Immature natural killer cell (primary cell): ENCODE results near the gene ENDOD1. TPM values are rescaled to one million over a fixed set of nuclear protein-coding genes. Genes with fewer than 3 reads are reported as not detected.
"Not testable (repeated sequence)": the region's sequence is repeated elsewhere in the genome, so short reads cannot be mapped to it uniquely, and the experiment has no call there.

Source experiments
- DNase-seq, 3 donors: peaks; one replicate each; pipeline ENCODE4 v3.0.0; 2022; ENCODE audit warnings: mixed read lengths in 1 of 3
- H3K27ac Mint-ChIP-seq, 6 donors: one replicate each; pipeline ENCODE4 v1.8.0; 2020; ENCODE audit warnings: mixed read lengths in 6 of 6, mild to moderate bottlenecking in 5 of 6, inconsistent platforms in 4 of 6, moderate library complexity in 3 of 6
- H3K27me3 Mint-ChIP-seq, 3 donors: one replicate each; pipeline ENCODE4 v1.8.0; 2020 to 2021; ENCODE audit warnings: low read depth in 3 of 3, mild to moderate bottlenecking in 3 of 3, mixed read lengths in 3 of 3, moderate library complexity in 3 of 3, inconsistent platforms in 1 of 3
- H3K36me3 Mint-ChIP-seq, 3 donors: one replicate each; pipeline ENCODE4 v1.8.0; 2020; ENCODE audit warnings: mixed read lengths in 3 of 3, inconsistent platforms in 2 of 3, mild to moderate bottlenecking in 2 of 3
- H3K4me1 Mint-ChIP-seq, 2 donors: one replicate each; pipeline ENCODE4 v1.8.0; 2020; ENCODE audit warnings: inconsistent platforms in 2 of 2, mild to moderate bottlenecking in 2 of 2, mixed read lengths in 2 of 2, moderate library complexity in 1 of 2
- H3K4me3 Mint-ChIP-seq, 5 donors: one replicate each; pipeline ENCODE4 v1.8.0; 2020; ENCODE audit warnings: mild to moderate bottlenecking in 5 of 5, mixed read lengths in 5 of 5, inconsistent platforms in 3 of 5, moderate library complexity in 3 of 5
- H3K9me3 Mint-ChIP-seq, 6 donors: one replicate each; pipeline ENCODE4 v1.8.0; 2020; ENCODE audit warnings: mild to moderate bottlenecking in 6 of 6, mixed read lengths in 6 of 6, inconsistent platforms in 4 of 6, moderate library complexity in 3 of 6
- polyA plus RNA-seq, 3 donors: library from polyadenylated mRNA; unstranded; fragments of 300-500 nt; fragmentation: Illumina TruSeq; gene quantifications; one replicate each; pipeline ENCODE4 v1.2.3, GENCODE V29; 2021

ENDOD1 gene
- polyA plus RNA-seq, 3 donors from 2014 or later = 12.6 to 17.2 (median 15.1) TPM

DNA sequence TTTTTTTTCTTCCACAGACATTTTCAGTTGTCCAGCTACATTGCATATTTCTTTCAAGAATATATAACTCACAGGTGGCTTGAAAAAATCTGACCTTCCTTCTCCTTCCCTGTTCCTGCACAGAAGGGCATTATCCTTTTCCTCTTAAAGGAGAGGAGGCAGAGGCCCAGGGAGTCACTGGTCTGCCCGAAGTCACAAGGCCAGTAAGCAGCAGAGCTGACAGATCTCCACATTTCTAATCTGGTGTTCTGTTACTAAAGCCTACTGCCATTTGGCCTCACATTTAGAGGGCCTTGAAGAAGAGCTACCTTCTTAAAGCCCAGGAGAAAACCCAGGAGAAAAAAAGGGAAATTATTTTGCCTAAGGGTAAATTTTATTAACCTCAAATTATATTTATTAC is 12.3 kb downstream of the ENDOD1 start:
- peaks cover 0 to 2% (median 0%) of the 10 kb centered on the region in 3 donors for H3K27me3 Mint-ChIP-seq
- peak overlapping the region in 1 of 6 donors; percentile 46 for H3K27ac Mint-ChIP-seq
- peaks cover 0 to 6% (median 3%) of the 10 kb centered on the region in 3 donors for H3K36me3 Mint-ChIP-seq
- peaks cover 10 to 11% of the 10 kb centered on the region in 2 donors for H3K4me1 Mint-ChIP-seq
- no peaks in the 10 kb centered on the region for H3K9me3 Mint-ChIP-seq
- DNase-seq = no peak
- H3K4me3 Mint-ChIP-seq = no peak overlapping the region

DNA sequence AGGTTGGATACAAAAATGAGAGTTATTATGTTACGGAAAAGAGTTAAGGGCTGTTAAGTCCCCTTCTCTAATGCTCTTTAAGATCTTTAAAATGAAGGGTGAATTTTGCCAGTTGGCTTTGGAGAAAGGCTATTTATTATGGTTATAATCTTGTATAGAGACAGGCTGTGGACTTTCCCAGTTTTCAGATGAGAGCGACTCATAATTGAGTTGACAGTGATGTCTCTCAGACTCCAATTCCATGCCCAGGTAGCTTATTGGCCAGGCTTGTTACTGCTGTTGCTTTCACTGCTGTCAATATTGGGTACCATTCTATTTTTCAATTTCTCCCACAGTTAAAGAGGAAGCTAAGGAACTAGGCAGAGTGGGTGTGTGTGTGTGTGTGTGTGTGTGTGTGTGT is 13.1 kb downstream of the ENDOD1 start:
- H3K4me3 Mint-ChIP-seq = no peak overlapping the region
- peaks cover 6 to 11% of the 10 kb centered on the region in 2 donors for H3K4me1 Mint-ChIP-seq
- no peak for DNase-seq
- H3K9me3 Mint-ChIP-seq = no peaks in the 10 kb centered on the region
- peaks cover 0 to 2% (median 0%) of the 10 kb centered on the region in 3 donors for H3K27me3 Mint-ChIP-seq
- H3K27ac Mint-ChIP-seq = no peak overlapping the region
- H3K36me3 Mint-ChIP-seq = peaks cover 0 to 6% (median 3%) of the 10 kb centered on the region in 3 donors

DNA sequence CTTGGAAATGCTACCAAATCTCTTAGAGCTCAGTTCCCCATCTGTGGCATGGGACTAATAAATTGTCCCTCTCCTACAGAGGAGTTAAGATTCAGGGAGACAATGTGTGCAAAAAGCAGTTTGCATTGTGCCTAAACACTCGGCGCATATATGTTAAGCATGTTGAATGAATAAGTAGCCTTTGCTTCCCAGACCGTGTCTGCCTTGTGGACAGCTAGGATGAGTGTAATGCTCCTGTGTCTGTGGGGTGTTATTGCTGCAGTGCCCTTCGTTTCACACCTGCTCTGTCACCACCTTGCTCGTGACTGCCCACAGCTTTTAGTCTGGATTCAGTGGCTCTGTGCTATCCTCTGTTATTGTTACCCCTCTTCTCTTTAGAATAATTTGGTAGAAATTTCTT is 14.1 kb downstream of the ENDOD1 start:
- Mint-ChIP-seq H3K9me3 (no peaks in the 10 kb centered on the region), H3K27ac (no peak overlapping the region), H3K4me1 (peaks cover 5 to 11% of the 10 kb centered on the region in 2 donors), H3K36me3 (peaks cover 0 to 9% (median 8%) of the 10 kb centered on the region in 3 donors), H3K27me3 (peaks cover 0 to 2% (median 0%) of the 10 kb centered on the region in 3 donors), H3K4me3 (no peak overlapping the region)
- no peak for DNase-seq

DNA sequence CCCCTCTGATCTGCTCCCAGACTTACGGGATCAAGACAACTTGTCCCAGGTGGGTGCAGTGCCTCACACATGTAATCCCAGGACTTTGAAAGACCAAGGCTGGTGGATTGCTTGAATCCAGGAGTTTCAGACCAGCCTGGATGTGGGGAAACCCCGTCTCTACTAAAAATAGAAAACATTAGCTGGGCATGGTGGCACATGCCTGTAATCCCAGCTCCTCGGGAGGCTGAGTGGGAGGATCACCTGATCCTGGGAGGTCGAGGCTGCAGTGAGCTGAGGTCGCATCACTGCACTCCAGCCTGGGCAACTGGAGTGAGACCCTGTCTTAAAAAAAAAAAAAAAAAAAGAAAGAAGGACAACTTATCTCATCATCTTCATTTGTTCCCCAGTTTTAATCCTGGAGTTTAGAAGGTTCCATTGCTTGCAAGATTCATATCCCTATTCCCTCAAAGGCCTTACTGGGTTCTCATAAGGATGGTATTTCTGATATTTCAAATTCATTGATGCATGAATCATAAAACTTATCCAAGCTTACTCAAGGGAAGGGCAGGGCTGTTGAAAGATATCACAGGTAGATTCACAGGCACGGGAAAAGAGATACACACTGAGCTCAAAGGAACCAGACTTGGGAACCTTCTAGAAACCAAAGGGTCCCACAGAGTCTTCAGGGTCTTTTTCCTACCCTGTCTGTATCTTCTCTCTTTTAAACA is 14.6 kb downstream of the ENDOD1 start:
- H3K27me3 Mint-ChIP-seq = peaks cover 0 to 2% (median 0%) of the 10 kb centered on the region in 3 donors
- peaks cover 5 to 11% of the 10 kb centered on the region in 2 donors for H3K4me1 Mint-ChIP-seq
- H3K4me3 Mint-ChIP-seq = no peak overlapping the region
- H3K9me3 Mint-ChIP-seq = no peaks in the 10 kb centered on the region
- no peak overlapping the region for H3K27ac Mint-ChIP-seq
- DNase-seq = no peak
- peaks cover 0 to 15% (median 11%) of the 10 kb centered on the region in 3 donors for H3K36me3 Mint-ChIP-seq

DNA sequence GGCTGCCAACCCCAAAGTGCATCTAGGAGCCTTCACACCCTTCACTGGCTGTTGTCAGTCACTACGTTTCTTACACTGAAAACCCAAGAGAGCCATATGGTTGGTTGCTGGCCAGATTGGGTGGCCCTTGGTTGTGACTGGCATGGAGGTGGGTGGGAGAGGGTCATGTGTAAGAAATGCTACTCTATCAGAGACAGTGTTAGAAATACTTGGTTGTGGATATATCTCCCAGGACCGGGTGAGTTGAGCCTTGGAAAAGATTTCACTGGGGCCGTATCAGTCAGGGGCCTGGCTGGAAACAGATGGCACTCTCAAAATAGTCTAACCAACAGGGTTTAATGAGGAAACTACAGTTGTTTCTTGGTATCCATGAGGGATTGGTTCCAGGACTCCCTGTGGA is 15.2 kb downstream of the ENDOD1 start:
- Mint-ChIP-seq H3K27ac (no peak overlapping the region), H3K4me1 (peaks cover 5 to 11% of the 10 kb centered on the region in 2 donors), H3K27me3 (peaks cover 0 to 2% (median 0%) of the 10 kb centered on the region in 3 donors), H3K9me3 (no peaks in the 10 kb centered on the region), H3K36me3 (peaks cover 5 to 15% (median 11%) of the 10 kb centered on the region in 3 donors), H3K4me3 (no peak overlapping the region)
- no peak for DNase-seq

DNA sequence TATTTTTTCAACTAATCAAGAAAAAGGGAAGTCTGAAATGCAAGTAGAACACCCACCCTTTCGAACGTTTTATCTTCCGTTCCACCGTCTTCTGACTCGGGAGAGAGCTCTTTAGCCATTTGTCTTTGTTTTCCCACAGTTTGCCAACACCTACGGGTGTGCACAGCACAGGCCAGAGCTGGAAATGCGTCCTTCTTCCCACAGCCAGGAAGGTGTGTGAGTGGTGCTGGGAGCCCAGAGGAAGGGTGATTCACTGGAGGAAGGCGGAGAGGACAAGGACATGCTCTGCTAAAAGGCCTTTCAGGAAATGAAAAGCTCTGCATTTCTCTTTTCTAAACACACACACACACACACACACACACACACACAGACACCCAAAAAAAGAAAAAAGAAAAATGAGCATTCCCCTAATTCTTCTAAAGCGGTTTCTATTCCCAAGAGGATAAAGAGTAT is 18.5 kb downstream of the ENDOD1 start:
- Mint-ChIP-seq H3K4me1 (peaks cover 3 to 8% of the 10 kb centered on the region in 2 donors), H3K4me3 (no peak overlapping the region), H3K9me3 (no peaks in the 10 kb centered on the region), H3K27me3 (peaks cover 0 to 2% (median 0%) of the 10 kb centered on the region in 3 donors), H3K27ac (no peak overlapping the region), H3K36me3 (peaks cover 4 to 17% (median 16%) of the 10 kb centered on the region in 3 donors)
- DNase-seq = no peak

DNA sequence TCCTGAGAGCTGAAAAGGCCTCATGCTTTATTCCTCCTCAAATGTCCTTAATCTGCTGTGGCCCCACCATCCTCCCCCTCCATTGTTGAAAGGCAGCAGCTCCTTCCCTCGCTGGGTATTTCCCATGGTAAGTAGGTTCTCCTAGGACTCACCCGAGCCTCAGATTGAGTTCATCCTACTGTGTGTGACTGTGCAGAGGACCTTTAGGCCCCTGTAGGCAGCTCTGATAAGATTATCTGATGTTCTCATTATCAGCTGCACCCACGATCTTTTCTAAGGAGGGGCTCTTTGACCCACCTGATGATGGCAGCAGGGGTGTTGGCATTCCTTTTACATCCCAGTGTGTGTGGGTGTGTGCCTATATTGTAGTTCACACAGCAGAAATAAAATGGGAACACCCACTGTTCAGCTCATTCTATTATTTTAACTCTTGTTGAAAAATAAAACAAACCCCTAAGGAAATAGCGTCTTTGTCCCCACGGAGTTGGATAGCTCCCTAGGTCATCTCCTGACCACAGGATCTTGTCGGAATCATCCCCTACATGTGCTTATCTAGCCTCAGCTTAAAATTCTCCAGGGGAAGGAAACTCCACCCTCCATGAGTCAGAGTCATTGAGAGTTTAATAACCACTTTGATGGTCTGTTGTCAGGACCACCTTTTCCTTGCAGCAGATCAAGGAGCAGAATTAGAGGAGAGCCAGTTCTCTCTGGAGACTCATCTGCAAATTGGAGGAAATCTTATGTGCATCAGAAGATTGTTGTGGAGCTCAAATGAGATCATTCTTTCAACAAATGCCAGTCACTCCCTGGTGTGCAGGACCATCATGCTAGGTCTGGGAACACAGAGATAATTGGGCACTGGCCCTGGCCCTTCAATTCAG is 19.3 kb downstream of the ENDOD1 start:
- Mint-ChIP-seq H3K36me3 (peaks cover 4 to 17% (median 16%) of the 10 kb centered on the region in 3 donors), H3K9me3 (no peaks in the 10 kb centered on the region), H3K27me3 (peaks cover 0 to 2% (median 0%) of the 10 kb centered on the region in 3 donors), H3K4me1 (peaks cover 3 to 8% of the 10 kb centered on the region in 2 donors), H3K27ac (no peak overlapping the region), H3K4me3 (no peak overlapping the region)
- no peak for DNase-seq

DNA sequence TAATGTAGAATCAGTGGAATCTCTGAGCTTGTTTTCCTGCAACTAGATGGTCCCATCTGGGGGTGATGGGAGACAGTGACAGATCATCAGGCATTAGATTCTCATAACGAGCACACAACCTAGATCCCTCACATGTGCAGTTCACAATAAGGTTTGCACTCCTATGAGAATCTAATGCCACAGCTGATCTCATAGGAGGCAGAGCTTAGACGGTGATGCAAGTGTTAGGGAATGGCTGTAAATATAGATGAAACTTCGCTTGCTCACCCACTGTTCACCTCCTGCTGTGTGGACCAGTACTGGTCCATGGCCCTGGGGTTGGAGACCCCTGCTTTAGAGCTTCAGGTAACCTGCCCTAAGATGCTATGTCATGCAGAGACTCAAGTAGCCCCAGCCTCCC is 21.8 kb downstream of the ENDOD1 start:
- not testable (repeated sequence) for DNase-seq, H3K27me3 Mint-ChIP-seq

DNA sequence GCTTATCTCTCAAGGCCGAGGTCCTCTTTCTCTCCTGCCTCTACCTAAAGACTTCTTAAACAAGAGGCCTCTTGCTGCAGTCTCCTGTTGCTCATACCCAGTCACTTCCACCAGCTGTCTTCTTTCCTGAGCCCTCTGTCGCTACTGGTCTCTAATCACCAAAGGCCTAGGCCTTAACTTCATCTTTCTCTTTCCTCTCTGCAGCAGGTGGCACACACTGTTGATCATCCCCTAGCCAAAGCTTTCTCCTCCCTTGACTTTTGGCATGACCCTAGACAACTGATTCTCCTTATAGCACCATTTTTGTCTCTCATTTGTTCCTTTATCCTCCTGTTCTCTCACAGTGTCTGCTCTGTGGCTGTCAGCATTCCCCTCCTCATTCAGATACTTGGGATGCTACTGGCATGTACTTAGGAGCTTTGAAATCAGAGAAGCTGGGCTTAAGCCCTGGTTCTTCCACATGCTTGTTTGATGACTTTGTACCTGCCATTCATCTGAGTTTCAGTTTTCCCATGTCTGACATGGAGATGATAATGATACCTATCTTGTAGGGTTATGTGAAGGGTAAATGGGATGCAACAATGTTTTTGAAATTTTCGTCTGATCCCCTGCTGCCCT is 22.4 kb downstream of the ENDOD1 start:
- Mint-ChIP-seq H3K27ac (peak overlapping the region in 2 of 6 donors; percentile 12 to 22), H3K4me1 (peaks cover 5 to 8% of the 10 kb centered on the region in 2 donors), H3K36me3 (peaks cover 4 to 17% (median 16%) of the 10 kb centered on the region in 3 donors), H3K4me3 (no peak overlapping the region), H3K9me3 (no peaks in the 10 kb centered on the region), H3K27me3 (no peaks in the 10 kb centered on the region)
- DNase-seq = no peak

More for the DNA sequence above, 21.8 kb downstream of the ENDOD1 start:
- H3K9me3 Mint-ChIP-seq, H3K4me1 Mint-ChIP-seq, H3K4me3 Mint-ChIP-seq, H3K27ac Mint-ChIP-seq: not testable (repeated sequence)
- H3K36me3 Mint-ChIP-seq = peaks cover 4 to 17% (median 16%) of the 10 kb centered on the region in 3 donors

DNA sequence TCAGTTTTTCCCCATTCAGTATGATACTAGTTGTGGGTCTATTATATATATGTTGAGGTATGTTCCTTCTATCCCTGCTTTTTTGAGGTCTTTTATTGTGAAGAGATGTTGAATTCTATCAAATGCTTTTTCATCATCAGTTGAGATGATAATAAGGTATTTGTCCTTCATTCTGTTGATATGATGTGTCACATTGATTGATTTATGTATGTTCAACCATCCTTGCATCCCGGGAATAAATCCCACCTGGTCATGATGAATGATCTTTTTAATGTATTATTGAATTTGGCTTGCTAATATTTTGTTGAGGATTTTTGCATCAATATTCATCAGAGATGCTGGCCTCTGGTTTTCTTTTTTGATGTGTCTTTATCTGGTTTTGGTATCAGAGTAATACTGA is 26.0 kb downstream of the ENDOD1 start:
- H3K9me3 Mint-ChIP-seq = no peaks in the 10 kb centered on the region
- peaks cover 0 to 11% (median 0%) of the 10 kb centered on the region in 3 donors for H3K36me3 Mint-ChIP-seq
- H3K4me1 Mint-ChIP-seq = peaks cover 5 to 14% of the 10 kb centered on the region in 2 donors
- DNase-seq = no peak
- no peak overlapping the region for H3K4me3 Mint-ChIP-seq
- no peak overlapping the region for H3K27ac Mint-ChIP-seq
- no peaks in the 10 kb centered on the region for H3K27me3 Mint-ChIP-seq

DNA sequence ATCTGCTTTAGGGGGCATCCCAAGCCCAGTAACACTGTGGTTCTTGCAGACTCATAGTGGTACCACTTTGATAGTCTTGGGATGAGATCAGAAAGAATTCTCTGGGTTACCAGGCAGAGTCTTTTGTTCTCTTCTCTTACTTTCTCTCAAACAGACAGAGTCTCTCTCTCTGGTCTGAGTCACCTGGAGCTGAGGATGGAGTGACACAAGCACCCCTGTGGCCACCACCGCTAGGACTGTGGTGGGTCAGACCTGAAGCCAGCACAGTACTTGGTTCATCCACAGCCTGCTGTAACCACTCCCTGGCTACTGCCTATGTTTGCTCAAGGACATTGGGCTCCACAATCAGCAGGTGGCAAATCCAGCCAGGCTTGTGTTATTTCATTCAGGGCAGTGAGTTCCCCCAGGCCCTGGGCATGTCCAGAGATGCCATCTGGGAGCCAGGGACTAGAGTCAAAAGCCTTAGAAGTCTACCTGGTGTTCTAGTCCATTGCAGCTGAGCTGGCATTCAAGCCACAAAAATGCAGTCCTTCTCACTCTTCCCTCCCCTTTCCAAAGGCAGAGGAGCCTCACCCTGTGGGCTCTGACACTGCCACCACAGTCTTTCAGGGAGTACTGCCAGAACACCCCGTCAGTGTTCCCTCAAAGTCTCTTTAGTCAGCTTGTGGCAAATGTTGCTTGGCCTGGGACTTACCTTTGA is 29.9 kb downstream of the ENDOD1 start:
- no peak for DNase-seq
- H3K4me1 Mint-ChIP-seq = peaks cover 0 to 6% of the 10 kb centered on the region in 2 donors
- no peaks in the 10 kb centered on the region for H3K9me3 Mint-ChIP-seq
- H3K27me3 Mint-ChIP-seq = no peaks in the 10 kb centered on the region
- H3K27ac Mint-ChIP-seq = no peak overlapping the region
- H3K36me3 Mint-ChIP-seq = peaks cover 0 to 5% (median 0%) of the 10 kb centered on the region in 3 donors
- no peak overlapping the region for H3K4me3 Mint-ChIP-seq

DNA sequence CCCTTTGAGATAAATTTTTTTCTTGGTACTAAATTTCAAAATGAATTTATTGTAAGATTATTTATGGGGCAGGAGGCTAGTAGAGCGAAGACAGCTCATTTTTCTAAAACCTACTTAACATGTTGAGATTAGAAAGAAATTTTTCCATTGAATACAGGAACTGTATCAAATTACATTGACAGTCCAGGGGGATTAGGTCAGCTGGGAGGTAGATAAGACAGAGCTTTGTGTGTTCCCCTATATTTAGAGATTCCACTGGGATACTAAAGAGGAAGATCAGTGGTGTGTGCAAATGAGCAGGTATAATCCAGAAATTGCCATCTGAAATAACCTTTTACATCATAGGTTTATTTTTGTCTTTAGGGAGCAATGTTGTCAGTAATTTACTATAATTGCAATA is 32.1 kb downstream of the ENDOD1 start:
- no peak for DNase-seq
- peaks cover 0 to 8% (median 0%) of the 10 kb centered on the region in 3 donors for H3K36me3 Mint-ChIP-seq
- H3K4me3 Mint-ChIP-seq = no peak overlapping the region
- H3K9me3 Mint-ChIP-seq = no peaks in the 10 kb centered on the region
- peaks cover 0 to 1% (median 0%) of the 10 kb centered on the region in 3 donors for H3K27me3 Mint-ChIP-seq
- H3K27ac Mint-ChIP-seq = no peak overlapping the region
- H3K4me1 Mint-ChIP-seq = peaks cover 0 to 6% of the 10 kb centered on the region in 2 donors

DNA sequence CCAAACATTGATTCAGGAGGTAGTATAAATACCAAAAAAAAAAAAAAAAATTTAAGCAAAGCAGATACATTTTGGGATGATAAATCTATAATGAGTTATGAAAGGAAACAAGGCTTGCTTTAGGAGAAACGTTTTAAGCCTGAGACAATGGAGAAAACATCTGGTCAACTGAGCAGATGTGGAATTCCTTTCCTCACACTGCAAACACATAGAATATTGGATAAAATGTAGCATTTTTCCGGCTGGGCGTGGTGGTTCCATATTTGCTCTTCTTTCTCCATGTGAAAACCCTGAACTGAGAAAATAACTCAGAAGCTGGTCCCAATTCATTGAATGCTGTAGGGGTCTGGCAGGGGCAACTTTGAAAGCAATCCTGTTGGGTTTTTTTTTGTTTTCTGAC is 33.9 kb downstream of the ENDOD1 start:
- Mint-ChIP-seq H3K27ac (no peak overlapping the region), H3K4me1 (no peaks in the 10 kb centered on the region), H3K4me3 (no peak overlapping the region), H3K9me3 (no peaks in the 10 kb centered on the region), H3K27me3 (peaks cover 0 to 4% (median 0%) of the 10 kb centered on the region in 3 donors), H3K36me3 (peaks cover 2 to 6% (median 4%) of the 10 kb centered on the region in 3 donors)
- no peak for DNase-seq
